Umbilical cord (tissue), 2 donors: ENCODE data around the gene SYK. TPM values are rescaled to one million over a fixed set of nuclear protein-coding genes. Genes with fewer than 3 reads are reported as not detected.

ENCODE experiments used
- DNase-seq: peaks from one replicate; pipeline ENCODE4 v3.0.0-alpha.2; 2015; ENCODE audit warnings: low spot score
- total RNA-seq: library from RNA; depleted of rRNA; stranded (reverse); fragments of >200 nt; gene quantifications from one replicate; pipeline ENCODE4 v1.2.3, GENCODE V29; 2014; ENCODE audit warnings: low replicate concordance; ENCODE audit not compliant: insufficient read depth

Gene SYK
- total RNA-seq, 1 donor from 2014 or later, result 9.6 TPM

- DNase-seq, result no peak
Observed at GRCh38 chr9:90847971-90848370, 46.4 kb downstream of the SYK start.

GRCh38 chr9:90848866-90849265 lies 47.2 kb downstream of the SYK start:
- no peak for DNase-seq

GRCh38 chr9:90851444-90851843 lies 49.8 kb downstream of the SYK start:
- no peak for DNase-seq

- DNase-seq, result no peak
Observed at GRCh38 chr9:90853945-90854344, 52.3 kb downstream of the SYK start.

- DNase-seq, result no peak
Observed at GRCh38 chr9:90854637-90855175, 53.1 kb downstream of the SYK start.

GRCh38 chr9:90855208-90855902 lies 53.7 kb downstream of the SYK start:
- DNase-seq, result peak; percentile 70

- DNase-seq, result no peak
Observed at GRCh38 chr9:90857091-90857490, 55.5 kb downstream of the SYK start.

GRCh38 chr9:90857855-90858254 lies 56.2 kb downstream of the SYK start:
- DNase-seq, result no peak

- DNase-seq, result no peak
Observed at GRCh38 chr9:90858457-90858901, 56.9 kb downstream of the SYK start.

GRCh38 chr9:90860382-90860781 lies 58.8 kb downstream of the SYK start:
- no peak for DNase-seq

GRCh38 chr9:90860826-90861225 lies 59.2 kb downstream of the SYK start:
- no peak for DNase-seq

- DNase-seq, result no peak
Observed at GRCh38 chr9:90861380-90861779, 59.8 kb downstream of the SYK start.

- no peak for DNase-seq
Observed at GRCh38 chr9:90861826-90862740, 60.5 kb downstream of the SYK start.

- no peak for DNase-seq
Observed at GRCh38 chr9:90864779-90865178, 63.2 kb downstream of the SYK start.

- no peak for DNase-seq
Observed at GRCh38 chr9:90867101-90867500, 65.5 kb downstream of the SYK start.

- DNase-seq, result no peak
Observed at GRCh38 chr9:90868555-90868954, 66.9 kb downstream of the SYK start.

GRCh38 chr9:90869361-90869760 lies 67.7 kb downstream of the SYK start:
- no peak for DNase-seq

- DNase-seq, result peak; percentile 54
Observed at GRCh38 chr9:90870621-90871326, 69.2 kb downstream of the SYK start.

- DNase-seq, result no peak
Observed at GRCh38 chr9:90871327-90871935, 69.8 kb downstream of the SYK start.

GRCh38 chr9:90872835-90873294 lies 71.2 kb downstream of the SYK start:
- DNase-seq, result no peak

- no peak for DNase-seq
Observed at GRCh38 chr9:90873422-90873821, 71.8 kb downstream of the SYK start.
